Measurements from ENCODE around the gene NUDT22.

DNA sequence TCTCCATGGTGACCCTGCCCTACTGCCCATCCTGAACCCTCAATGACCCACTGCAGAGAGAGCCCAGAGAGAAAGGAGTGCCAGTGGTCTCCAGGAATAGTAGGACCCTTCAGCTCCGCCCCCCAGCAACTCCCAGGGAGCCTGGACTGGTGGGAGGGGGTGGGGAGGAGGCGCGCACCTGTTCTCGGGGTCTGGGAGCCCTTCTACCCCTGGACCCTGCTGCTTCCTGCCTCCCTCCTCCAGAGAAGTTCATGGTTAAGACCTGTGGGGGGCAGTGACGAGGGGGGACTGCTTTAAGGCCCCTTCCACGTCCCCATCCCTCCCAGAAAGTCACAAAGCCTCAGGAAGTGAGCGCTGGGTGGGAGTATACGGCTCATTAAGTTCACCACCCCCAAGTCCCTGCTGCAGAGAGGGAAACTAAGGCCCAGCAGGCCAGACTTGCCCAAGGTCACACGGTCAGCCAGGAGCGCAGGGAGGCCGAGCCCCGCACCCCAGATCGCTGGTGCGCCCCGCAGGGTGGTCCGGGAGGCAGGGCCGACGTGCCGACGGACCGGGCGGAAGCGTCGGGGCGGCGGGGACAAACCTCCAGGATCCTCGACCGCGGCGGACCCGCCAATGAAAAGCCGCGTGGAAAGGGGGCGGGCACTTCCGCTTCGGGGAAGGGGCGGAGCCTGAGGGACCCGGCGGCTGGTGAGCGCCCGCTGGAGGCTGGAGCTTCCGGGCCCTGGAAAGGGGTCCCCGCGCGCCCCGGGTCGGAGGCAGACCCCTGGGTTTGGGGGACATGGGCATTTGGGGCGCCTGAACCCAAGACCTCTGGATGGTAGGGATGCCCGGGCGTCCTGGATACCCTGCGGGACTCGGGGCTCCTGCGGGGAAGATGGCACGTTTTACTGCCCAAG lies at the start of gene NUDT22, which contains the start of gene TRPT1:
- TF ChIP-seq, protein P1, sequence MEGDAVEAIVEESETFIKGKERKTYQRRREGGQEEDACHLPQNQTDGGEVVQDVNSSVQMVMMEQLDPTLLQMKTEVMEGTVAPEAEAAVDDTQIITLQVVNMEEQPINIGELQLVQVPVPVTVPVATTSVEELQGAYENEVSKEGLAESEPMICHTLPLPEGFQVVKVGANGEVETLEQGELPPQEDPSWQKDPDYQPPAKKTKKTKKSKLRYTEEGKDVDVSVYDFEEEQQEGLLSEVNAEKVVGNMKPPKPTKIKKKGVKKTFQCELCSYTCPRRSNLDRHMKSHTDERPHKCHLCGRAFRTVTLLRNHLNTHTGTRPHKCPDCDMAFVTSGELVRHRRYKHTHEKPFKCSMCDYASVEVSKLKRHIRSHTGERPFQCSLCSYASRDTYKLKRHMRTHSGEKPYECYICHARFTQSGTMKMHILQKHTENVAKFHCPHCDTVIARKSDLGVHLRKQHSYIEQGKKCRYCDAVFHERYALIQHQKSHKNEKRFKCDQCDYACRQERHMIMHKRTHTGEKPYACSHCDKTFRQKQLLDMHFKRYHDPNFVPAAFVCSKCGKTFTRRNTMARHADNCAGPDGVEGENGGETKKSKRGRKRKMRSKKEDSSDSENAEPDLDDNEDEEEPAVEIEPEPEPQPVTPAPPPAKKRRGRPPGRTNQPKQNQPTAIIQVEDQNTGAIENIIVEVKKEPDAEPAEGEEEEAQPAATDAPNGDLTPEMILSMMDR (IDR thresholded peaks at IDR 0.05) = peak in 7 of 12 donors; percentile 3 to 39 (median 15)
- peak; percentile 84 to 96 for TF ChIP-seq POLR2A (IDR thresholded peaks at IDR 0.05)

Data from heart left ventricle (tissue), 13 donors.